GM12801 (cell line): ENCODE measurements around the gene SYTL1.

ENCODE experiments used
- TF ChIP-seq, protein P1 (sequence below): IDR thresholded peaks from one replicate; pipeline ENCODE4 v1.5.1; 2011; ENCODE audit warnings: control low read depth; ENCODE audit not compliant: insufficient read length; ENCODE audit errors: extremely low read depth

Gene SYTL1

DNA sequence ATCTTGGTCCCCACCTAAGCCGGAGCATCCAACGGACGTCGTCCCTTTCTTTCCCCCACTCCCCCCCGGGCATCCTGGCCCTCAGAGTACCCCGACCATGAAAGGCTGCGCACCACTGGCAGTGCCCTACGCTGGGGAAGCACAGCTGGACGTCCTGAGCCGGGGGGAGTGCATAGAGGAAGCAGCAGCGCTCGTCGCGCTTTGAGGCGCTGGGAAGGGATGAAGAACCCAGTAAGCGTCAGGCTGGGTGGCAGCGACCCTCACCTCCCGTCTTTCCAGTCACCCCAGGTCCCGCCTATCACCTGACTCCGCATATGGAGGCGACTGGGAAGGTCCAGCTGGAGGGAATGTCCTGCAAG, 19.2 kb downstream of the SYTL1 start:
- TF ChIP-seq, protein P1, sequence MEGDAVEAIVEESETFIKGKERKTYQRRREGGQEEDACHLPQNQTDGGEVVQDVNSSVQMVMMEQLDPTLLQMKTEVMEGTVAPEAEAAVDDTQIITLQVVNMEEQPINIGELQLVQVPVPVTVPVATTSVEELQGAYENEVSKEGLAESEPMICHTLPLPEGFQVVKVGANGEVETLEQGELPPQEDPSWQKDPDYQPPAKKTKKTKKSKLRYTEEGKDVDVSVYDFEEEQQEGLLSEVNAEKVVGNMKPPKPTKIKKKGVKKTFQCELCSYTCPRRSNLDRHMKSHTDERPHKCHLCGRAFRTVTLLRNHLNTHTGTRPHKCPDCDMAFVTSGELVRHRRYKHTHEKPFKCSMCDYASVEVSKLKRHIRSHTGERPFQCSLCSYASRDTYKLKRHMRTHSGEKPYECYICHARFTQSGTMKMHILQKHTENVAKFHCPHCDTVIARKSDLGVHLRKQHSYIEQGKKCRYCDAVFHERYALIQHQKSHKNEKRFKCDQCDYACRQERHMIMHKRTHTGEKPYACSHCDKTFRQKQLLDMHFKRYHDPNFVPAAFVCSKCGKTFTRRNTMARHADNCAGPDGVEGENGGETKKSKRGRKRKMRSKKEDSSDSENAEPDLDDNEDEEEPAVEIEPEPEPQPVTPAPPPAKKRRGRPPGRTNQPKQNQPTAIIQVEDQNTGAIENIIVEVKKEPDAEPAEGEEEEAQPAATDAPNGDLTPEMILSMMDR, result no peak

DNA sequence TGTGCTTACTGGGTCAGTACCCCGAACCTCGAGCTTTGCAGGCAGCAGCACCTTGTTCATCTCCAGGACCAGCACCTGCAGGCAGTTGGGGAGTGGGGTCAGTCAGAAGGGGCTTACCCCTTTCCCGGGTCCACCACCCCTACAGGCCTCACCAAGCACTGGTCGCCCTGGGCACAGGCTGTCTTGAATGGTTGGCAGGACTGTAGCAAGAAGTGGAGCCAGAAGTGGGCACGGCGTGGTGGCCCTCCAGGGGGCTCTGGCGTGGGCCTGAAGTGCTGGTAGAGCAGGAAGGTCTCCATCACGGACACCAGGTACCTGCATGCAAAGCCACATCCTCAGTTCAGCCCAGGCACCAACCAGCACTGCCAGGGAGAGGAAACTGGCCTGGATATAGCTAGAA, 19.7 kb downstream of the SYTL1 start:
- TF ChIP-seq, protein P1, result no peak

DNA sequence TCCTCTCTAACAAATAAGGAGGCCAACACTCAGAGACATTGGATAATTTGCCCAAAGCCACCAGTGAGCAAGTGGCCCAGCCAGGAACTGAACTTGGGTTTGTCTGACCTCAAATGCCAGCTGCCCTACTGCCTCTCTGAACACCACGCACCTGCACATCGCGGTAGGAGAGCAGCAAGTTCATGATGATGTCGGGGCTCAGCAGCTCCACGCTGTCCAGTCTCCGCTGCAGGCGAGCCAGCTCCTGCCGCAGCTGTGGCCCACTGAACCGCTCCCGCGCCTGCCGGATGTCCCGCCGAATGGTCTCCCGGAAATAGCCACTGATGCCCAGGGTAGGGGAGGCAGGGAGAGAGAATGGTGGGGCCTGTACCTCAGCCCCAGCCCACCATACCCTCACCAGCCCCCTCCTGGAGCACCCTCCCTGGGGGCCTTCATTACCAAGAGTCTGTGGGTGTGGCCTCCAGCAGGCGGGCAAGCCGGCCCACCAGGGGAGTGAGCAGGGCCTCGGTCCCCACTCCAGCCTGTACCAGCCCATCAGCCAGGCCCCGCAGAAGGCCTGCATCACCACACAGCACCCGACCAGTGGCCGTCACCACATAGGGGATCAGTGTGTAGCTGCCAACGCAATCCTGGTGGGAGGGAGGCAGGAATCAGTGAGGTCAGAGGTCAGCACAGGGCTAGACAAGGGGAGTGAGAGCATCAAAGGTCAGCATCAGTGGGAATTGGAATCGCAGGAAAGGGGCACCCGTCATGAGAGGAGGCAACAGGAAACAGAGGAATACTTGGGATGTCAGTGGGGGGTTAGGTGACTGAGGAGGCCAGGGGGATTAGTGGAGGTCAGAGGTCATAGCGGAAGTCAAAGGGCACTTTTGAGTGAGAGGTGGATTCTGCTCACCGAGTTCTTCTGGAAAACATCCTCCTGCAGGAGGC, 22.2 kb downstream of the SYTL1 start:
- TF ChIP-seq, protein P1, result no peak

DNA sequence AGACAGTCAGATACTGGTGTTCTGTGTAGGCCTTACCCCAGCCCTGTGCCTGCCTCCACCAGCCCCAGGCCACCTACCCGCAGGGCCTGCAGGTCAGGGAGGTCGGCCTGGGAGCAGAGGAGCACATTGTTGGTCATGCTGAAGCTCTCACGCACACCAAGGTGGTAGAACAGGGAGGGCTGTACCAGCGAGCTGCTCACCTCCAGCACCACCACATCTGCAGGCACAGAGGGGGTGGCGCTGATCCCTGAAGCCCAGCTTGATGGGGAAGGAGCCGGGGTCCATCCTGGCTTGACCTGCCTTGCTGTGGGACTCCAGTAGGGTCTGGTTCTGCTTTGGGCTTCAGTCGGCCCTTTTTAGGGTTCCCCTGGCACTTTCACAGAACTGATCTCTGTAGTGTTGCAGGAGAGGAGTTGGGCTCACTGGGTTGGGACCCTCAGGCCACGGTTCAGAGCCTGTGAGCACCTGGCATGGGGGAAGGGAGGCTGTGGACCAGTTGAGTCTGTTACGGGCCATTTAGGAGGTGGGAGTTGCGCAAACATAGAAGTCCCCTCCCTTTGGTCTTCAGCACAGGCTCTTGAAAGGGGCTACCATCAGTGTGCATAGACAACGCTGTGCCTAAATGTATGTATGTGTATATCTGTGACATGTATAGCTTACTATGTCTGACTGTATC, 23.0 kb downstream of the SYTL1 start:
- TF ChIP-seq, protein P1, result no peak

DNA sequence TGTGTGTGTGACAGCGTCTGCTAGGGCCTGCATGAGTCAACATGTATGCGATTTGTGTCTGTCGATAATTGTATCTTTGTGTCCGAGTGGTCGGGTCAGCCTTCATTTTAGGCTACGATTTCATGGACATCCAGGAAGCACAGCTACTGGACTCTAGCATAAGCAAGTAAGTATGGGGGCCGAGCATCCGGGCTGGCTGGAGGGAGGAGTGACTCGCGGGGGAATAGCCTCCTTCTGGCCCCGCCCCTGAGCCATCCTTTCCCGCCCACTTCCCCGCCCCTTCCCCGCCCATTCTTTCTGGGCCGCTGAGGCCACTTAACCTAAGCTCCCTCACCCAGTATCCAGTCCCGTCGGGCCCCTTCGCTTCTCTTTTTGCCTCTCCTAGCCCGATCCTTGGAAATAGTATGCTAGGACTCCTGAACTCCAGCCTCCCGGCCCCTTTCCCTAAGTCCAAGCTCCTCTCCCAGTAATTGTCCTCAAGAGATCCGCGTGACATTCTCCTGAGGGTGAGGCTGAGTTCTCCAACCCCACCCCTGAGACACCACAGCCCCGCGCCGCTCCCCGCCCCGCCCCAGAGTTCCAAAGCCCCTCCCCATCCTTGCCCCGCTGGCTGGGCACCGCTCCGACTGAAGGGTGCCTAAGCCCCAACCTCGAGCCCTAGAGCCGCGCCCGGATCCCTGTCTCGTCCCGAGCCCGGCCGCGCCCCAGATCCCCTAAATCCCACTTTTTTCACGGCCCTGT, 23.7 kb downstream of the SYTL1 start:
- TF ChIP-seq, protein P1, result no peak

DNA sequence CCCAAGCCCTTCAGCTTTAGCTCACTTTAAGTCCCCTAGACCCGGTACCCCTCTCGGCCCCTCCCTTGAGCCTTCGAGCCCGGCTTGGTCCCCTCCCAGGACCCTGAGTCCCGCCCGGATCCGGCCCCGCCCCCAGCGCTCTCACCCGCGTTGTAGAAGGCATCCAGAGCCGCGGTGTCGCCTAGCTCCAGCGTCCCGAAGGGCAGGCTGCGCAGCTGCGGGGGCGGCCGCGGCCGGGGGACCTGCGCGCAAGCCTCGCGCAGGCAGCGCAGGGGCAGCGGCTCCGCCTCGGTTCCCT, 24.2 kb downstream of the SYTL1 start:
- TF ChIP-seq, protein P1, result no peak
